LHCN-M2 (cell line): ENCODE data around the gene TGFBR1. TPM values are rescaled to one million over a fixed set of nuclear protein-coding genes. Genes with fewer than 3 reads are reported as not detected.
A peak's percentile ranks its signal among the peaks of the same experiment; 100 is the strongest.
"Not testable (repeated sequence)": the region's sequence is repeated elsewhere in the genome, so short reads cannot be mapped to it uniquely, and the experiment has no call there.

Source experiments
- DNase-seq: peaks from one replicate; pipeline ENCODE4 v3.0.0-alpha.2; 2012; ENCODE audit warnings: low read depth
- total RNA-seq: library from RNA; depleted of rRNA; stranded (reverse); fragments of >200 nt; gene quantifications from 2 replicates; pipeline ENCODE4 v1.2.3, GENCODE V29; 2014; rRNA removed

TGFBR1 gene
- total RNA-seq, 1 experiment from 2014 or later, result 58.0 TPM

DNA sequence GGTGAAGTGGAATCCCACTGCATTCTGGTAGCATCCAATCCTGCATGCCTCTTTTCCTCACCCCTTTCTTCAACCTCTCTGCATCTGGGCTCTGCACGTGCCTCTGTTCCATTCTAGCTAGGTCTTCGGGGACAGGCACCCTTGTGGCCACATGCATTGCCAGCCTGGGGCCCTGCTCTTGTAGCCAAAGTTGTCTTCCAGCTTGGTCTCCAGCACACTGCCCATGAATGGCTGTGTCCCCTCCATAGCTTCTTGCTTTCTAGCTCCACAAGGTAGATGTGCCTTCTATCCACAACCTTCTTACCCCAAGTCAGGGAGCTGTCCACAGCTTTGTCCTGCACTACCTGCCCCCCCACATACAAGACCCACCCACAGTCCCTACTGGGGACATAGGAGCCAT lies 84.3 kb downstream of the TGFBR1 start:
- DNase-seq, result no peak

- DNase-seq, result peak; percentile 38
Measured at GRCh38 chr9:99189887-99190596, 85.1 kb downstream of the TGFBR1 start.

DNA sequence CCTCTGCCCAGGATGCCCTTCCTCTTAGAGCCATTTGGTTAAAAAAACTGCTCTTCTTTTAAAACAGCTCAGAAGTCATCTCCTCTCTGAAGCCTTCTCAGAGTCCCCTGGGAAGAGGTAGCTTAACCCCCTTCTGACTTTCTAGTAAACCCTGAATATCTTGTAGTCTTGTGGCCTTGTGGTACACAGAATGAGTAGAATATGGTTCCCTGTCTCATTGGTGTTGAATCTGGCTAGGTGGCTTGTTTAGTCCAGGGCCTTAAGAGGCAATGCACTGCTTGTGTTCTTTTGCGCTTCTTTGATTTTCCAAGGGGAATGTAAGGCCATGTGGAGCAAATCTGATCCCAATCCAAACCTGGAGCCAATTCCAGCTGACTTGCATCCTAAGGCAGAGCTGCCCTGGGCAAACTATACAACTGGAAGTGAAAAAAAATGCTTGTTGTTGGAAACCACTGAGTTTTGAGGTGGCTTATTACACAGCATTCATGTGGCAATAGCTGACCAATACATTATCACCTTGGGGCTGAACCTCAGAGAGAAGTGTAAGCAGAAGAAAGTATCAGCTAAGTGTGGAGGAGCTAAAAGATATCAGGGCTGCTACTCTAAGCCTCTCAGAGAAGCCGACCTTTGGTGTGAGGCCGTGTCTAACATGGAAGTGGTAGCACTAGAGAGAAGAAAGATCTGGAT lies 85.8 kb downstream of the TGFBR1 start:
- no peak for DNase-seq

DNA sequence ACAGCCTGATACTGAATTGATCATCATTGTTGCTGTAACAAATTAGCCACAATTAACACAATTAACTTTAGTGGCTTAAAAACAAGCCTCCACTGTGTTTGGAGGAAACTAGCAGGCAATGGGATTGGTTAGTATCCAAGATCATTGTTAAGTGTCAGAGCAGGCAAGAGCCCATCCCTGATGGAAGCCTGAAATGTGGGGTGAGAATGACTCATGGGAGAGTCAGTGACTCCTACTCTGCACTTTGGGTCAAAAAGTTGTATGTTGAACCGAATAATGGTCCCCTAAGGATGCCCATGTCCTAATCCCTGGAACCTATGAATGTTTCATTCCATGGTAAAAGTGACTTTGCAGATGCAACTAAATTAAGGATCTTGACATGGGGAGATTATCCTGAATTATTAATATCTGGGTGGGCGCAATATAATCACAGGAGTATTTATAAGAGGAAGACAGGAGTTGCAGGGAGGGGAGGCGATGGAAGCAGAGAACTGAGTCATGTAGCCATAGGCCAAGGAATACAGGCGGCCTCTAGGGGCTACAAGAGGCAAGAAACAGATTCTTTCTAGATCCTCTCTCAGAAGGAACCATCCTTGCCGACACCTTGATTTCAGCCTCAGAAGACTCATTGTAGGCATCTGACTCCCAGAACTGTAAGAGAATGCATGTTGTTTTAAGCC lies 88.0 kb downstream of the TGFBR1 start:
- peak; percentile 71 for DNase-seq

DNA sequence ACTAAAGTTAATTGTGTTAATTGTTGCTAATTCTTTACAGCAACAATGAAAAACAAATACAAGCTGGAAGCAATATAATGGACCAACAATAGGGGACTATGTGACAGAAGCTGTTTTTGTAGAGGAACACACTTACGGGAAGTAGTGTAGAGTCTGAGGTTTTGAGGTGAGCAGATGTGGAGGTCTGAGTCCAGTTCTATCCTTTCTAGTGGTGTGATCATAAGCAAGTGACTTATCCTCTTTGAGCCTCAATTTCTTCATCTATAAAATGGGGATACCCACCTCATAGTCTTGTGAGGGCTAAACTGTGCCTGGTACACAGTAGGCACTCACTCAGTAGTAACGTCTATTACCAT lies 88.5 kb downstream of the TGFBR1 start:
- no peak for DNase-seq

GRCh38 chr9:99196484-99196883 lies 91.6 kb downstream of the TGFBR1 start:
- not testable (repeated sequence) for DNase-seq

DNA sequence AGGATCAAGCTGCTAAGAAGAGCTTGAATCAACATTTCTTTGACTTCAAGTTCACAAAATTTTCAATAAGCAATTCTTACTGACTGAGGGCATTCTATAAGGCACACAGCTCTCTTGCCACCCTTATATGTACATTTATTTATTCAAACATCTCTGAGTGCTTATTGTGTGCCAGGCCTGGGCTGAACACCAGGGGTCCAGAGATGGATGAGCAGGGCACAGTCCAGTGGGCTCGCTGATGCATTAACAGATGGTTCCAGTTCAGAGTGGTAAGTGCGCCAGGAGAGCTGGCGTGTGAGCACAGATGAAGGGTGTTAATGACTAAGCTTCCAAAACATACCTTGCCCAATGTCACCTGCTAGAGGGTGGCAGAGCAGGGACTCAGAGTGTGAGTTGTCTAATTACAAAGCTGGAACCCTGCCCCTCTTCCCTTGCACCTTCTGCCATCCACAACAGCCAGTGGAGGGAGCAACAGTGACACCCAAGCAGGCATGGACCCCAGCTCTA lies 92.3 kb downstream of the TGFBR1 start:
- no peak for DNase-seq

GRCh38 chr9:99197987-99198386 lies 93.1 kb downstream of the TGFBR1 start:
- DNase-seq, result no peak

GRCh38 chr9:99199938-99200539 lies 95.1 kb downstream of the TGFBR1 start:
- no peak for DNase-seq

DNA sequence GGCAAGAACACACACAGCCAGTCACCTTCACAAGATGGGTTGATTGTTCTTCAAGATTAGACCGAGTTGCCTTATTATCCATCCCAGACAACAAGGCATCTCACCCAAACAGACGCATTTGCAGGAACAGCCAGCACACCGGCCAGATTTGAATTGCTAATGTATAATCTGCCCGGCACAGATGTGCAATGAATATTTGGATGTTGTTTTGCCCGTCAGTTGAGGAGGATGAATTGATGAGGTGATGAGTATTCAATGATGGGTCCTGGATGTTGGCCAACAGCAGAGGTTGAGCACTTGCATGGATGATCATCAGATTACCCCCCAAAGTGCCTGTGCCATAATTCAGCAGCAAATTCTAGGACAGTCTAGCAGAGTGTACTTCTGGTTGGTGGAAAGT lies 96.7 kb downstream of the TGFBR1 start:
- no peak for DNase-seq

Other genes with a start within 250 kb of the TGFBR1 start
- gene COL15A1, start 161.2 kb upstream of the TGFBR1 start, total RNA-seq, result 3.4 and 5.3 TPM in 2 replicates
- gene ALG2, start 116.8 kb downstream of the TGFBR1 start, total RNA-seq, result 35.4 and 36.7 TPM in 2 replicates
- gene SEC61B, start 117.2 kb downstream of the TGFBR1 start, total RNA-seq, result 98.8 and 109 TPM in 2 replicates